Testis (tissue), 2 donors: ENCODE measurements around the gene PCDHB13.
"Not testable (repeated sequence)": the region's sequence is repeated elsewhere in the genome, so short reads cannot be mapped to it uniquely, and the experiment has no call there.

Experiments used
- CTCF ChIP-seq, 3 experiments: fragments of 450-650 bp in 2 of 3; fragments of 200-600 bp in 1 of 3; sonication (generic) in 1 of 3; IDR thresholded peaks; one replicate each; pipeline ENCODE4 v1.5.1; 2016 to 2019; ENCODE audit warnings: antibody characterized with exemption in 3 of 3, mild to moderate bottlenecking in 2 of 3, moderate library complexity in 1 of 3
- POLR2A ChIP-seq: fragments of 450-650 bp; IDR thresholded peaks from one replicate; pipeline ENCODE4 v1.6.1; 2017; ENCODE audit warnings: antibody characterized with exemption, mild to moderate bottlenecking, moderate library complexity

GRCh38 chr5:141189131-141189530 lies 24.6 kb upstream of the PCDHB13 start:
- not testable (repeated sequence) for TF ChIP-seq CTCF (IDR thresholded peaks at IDR 0.05); POLR2A
